Hair follicle dermal papilla cell (primary cell): ENCODE measurements around the gene NPAS1. TPM values are rescaled to one million over a fixed set of nuclear protein-coding genes. Genes with fewer than 3 reads are reported as not detected.

Experiments
- total RNA-seq: library from RNA; depleted of rRNA; stranded (reverse); fragments of >200 nt; gene quantifications from 2 replicates; pipeline ENCODE4 v1.2.3, GENCODE V29; 2012

NPAS1 gene, protein sequence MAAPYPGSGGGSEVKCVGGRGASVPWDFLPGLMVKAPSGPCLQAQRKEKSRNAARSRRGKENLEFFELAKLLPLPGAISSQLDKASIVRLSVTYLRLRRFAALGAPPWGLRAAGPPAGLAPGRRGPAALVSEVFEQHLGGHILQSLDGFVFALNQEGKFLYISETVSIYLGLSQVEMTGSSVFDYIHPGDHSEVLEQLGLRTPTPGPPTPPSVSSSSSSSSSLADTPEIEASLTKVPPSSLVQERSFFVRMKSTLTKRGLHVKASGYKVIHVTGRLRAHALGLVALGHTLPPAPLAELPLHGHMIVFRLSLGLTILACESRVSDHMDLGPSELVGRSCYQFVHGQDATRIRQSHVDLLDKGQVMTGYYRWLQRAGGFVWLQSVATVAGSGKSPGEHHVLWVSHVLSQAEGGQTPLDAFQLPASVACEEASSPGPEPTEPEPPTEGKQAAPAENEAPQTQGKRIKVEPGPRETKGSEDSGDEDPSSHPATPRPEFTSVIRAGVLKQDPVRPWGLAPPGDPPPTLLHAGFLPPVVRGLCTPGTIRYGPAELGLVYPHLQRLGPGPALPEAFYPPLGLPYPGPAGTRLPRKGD
- 0.16 and 0.61 TPM in 2 replicates for total RNA-seq

DNA sequence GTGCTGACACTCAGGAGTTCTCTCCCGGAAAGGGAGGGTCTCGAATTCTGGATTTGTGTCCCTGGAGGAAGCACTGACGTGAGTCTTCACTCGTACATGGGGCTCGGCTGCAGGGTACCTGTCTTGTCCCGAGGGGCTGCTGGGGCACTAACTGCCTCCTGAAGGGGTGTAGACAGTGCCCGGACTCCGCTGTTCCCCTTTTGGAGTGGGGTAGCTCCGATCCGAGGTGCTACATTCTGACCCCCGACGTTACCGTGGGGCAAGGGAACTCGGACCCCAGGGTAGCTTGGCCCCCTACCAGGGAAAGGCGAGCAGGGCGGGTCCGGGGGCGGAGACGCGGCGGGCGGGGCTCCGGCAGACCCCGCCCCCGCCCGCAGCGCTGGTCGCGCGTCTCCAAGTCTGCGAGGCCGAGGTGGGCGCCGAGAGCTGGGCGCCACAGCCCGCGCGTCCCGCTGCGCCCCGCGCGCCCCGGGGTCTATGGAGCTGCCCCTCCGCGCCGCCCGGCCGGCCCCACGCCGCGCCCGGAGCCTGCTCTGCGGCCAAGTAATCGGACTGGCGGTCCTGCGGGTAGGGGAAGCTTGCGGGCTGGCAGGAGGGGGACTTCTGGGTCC, at the start of gene NPAS1:
Gene NPAS1 (plus strand): TSS at position 407 of the 611 bp plus-strand sequence. CDS start 1,211 bp downstream, outside the sequence.

Other genes starting within 250 kb of the NPAS1 start
- 250 and 297 TPM in 2 replicates for gene SLC1A5, start 231.2 kb upstream of the NPAS1 start, total RNA-seq
- 79.3 and 93.9 TPM in 2 replicates for gene AP2S1, start 169.0 kb upstream of the NPAS1 start, total RNA-seq
- gene ARHGAP35, start 158.8 kb upstream of the NPAS1 start, total RNA-seq: 59.6 and 66.0 TPM in 2 replicates
- gene TMEM160, start 28.8 kb downstream of the NPAS1 start, total RNA-seq: 8.3 and 21.4 TPM in 2 replicates
- gene ZC3H4, start 93.9 kb downstream of the NPAS1 start, total RNA-seq: 21.1 and 21.3 TPM in 2 replicates
- gene SAE1, start 111.0 kb downstream of the NPAS1 start, total RNA-seq: 97.8 and 106 TPM in 2 replicates
- 6.3 and 8.9 TPM in 2 replicates for gene BBC3, start 211.4 kb downstream of the NPAS1 start, total RNA-seq
- gene CCDC9, start 236.7 kb downstream of the NPAS1 start, total RNA-seq: 9.6 and 13.4 TPM in 2 replicates